Central memory CD8-positive, alpha-beta T cell (primary cell): Measurements from ENCODE around the gene CHCHD6.

Source experiments
- ATAC-seq: fragments of 150-1000 bp; cut with Tn5 transposase; replicated peaks from 2 replicates; pipeline ENCODE4 v1.10.0; 2022; ENCODE audit warnings: mild to moderate bottlenecking, moderate FRiP score, moderate number of reproducible peaks; ENCODE audit not compliant: poor library complexity, severe bottlenecking; ENCODE audit errors: extremely low read depth
- DNase-seq, 2 donors: peaks; one replicate each; pipeline ENCODE4 v3.0.0; 2021; ENCODE audit warnings: low spot score in 2 of 2
- H3K27ac Mint-ChIP-seq: one replicate; pipeline ENCODE4 v1.8.0; 2022; ENCODE audit warnings: low read depth, mild to moderate bottlenecking, moderate library complexity, mixed read lengths
- H3K27me3 Mint-ChIP-seq: one replicate; pipeline ENCODE4 v1.8.0; 2022; ENCODE audit warnings: mixed read lengths
- H3K36me3 Mint-ChIP-seq: one replicate; pipeline ENCODE4 v1.8.0; 2022; ENCODE audit warnings: mild to moderate bottlenecking, moderate library complexity, mixed read lengths; ENCODE audit not compliant: insufficient read depth
- H3K4me1 Mint-ChIP-seq: one replicate; pipeline ENCODE4 v1.8.0; 2022; ENCODE audit warnings: mixed read lengths
- H3K4me3 Mint-ChIP-seq: one replicate; pipeline ENCODE4 v1.8.0; 2022; ENCODE audit warnings: mild to moderate bottlenecking, moderate library complexity, mixed read lengths
- H3K9me3 Mint-ChIP-seq: one replicate; pipeline ENCODE4 v1.8.0; 2022; ENCODE audit warnings: mixed read lengths

CHCHD6 gene

DNA sequence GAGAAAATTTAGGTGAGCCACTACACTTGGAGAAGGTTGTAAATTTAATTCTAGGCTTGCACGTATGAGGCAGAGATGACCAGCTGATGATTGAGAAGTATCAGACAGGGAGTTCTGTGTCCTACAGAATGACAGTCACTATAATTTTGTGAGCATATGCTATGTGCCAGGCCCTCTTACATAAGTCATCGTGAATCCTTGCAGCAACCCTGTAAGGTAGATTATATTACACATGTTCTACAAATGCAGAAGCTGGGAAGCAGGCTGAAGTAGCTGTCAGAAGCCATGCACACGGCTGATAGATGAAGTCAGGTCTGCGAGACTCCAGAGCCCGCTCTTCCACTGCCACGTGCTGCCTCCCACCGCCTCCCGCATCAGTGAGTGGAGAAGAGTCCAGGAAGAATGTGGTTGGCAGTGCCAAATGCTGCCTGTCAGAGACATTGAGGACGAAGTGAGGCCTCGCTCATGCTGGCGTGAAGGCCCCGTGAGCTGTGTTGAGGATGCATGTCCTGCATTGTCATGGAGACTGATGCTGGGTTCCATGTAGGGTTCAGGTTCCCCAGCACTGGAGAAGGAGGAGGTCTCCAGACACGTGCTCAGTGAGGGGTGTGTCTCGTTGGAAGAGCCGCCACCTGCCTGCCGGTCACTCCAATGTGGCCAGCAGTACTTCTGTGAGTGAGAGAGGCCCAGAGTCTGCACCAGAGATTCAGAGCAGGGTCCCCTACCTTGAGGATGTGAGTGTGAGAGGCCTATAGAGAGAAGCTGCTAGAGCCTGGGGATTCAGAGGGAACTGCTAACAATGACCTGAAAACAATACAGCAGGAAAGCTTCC lies 155.6 kb downstream of the CHCHD6 start:
- Mint-ChIP-seq H3K9me3 (no peaks in the 10 kb centered on the region), H3K27me3 (no peaks in the 10 kb centered on the region), H3K4me3 (no peak overlapping the region), H3K27ac (no peak overlapping the region), H3K4me1 (no peaks in the 10 kb centered on the region), H3K36me3 (peaks cover 5% of the 10 kb centered on the region)
- DNase-seq: no peak
- no peak for ATAC-seq

DNA sequence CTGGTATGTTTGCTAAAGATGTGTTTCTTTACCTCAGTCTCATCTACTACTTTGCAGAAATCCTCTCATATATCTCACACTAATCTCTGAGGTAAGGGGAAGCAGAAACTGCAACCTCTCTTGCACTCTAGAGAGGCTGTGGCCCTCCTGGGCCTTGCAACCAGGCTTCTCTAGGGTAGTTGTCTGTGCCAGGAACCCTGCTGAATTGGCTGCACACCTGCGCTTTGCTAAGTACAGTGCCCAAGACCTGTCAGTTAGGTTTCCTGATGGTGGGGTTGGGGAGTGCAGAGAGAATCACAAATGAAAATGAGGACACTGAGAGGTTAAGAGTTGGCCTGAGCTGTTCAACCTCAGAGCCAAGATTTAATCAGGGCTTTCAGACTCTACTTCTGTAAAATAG lies 161.7 kb downstream of the CHCHD6 start:
- Mint-ChIP-seq H3K4me1 (peaks cover 14% of the 10 kb centered on the region), H3K9me3 (peaks cover 8% of the 10 kb centered on the region), H3K27ac (no peak overlapping the region), H3K27me3 (no peaks in the 10 kb centered on the region), H3K4me3 (no peak overlapping the region), H3K36me3 (peaks cover 6% of the 10 kb centered on the region)
- ATAC-seq (no peak), DNase-seq (no peak)

DNA sequence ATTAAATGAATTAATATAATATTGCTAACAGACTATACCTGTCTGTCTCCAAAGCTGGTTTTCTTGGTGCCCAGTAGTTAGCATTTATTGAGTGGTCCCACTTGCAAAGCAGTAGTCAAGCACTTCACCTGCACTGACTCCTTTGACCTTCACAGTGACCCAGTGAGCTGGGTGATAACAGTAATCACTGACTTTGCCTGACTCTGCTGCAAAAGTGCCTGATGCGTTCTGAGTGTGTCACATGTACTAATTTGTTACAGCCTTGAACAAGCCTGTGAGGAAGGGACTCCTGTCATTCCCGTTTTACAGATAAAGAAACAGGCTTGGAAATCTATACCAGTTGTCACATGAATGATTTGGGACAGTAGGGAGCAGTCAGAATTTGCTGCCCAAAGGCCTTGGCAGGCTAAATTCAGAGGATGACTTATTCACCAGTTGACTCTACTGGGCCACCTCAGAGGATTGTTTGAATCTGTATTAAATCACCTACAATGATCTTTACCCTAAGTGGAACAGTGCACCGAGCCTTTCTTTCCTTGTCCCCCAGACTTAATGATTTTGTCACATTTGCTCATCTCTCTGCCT lies 162.2 kb downstream of the CHCHD6 start:
- H3K36me3 Mint-ChIP-seq: peaks cover 6% of the 10 kb centered on the region
- no peak for DNase-seq
- no peak overlapping the region for H3K27ac Mint-ChIP-seq
- H3K27me3 Mint-ChIP-seq: no peaks in the 10 kb centered on the region
- H3K9me3 Mint-ChIP-seq: peaks cover 8% of the 10 kb centered on the region
- H3K4me1 Mint-ChIP-seq: peaks cover 14% of the 10 kb centered on the region
- no peak overlapping the region for H3K4me3 Mint-ChIP-seq
- no peak for ATAC-seq

DNA sequence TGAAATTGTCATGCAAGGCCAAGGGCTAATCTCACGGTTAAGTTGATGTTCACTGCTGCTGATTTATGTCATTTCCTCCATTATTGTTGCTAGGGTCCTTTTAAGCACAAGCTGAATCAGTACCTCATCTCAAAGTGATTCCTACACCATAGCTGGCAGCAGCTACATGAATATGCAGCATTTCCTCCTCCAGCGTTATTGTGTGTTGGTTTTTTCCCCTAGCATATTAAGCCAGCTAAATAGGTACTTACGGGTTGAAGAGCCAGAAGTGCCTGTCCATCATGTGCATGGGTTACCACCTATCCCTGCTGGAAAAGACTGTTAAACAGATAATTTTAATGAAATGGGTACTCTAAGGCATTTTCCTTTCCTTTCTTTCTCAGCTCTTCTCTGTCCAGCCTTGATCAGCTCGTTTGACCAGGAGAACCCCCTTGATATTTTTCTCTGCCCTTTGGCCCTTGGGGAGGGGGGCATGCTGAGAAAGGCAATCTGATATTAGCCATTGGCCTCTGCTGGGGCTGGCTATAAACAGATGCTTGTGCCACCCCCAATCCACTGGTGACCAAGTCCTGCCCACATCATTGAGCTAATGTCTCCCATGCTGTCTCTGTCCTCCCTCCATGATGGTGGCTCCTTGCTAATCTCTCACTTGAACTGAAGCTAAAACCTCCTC lies 163.3 kb downstream of the CHCHD6 start:
- Mint-ChIP-seq H3K4me3 (no peak overlapping the region), H3K4me1 (peaks cover 14% of the 10 kb centered on the region), H3K36me3 (peaks cover 6% of the 10 kb centered on the region), H3K27ac (no peak overlapping the region), H3K9me3 (peaks cover 8% of the 10 kb centered on the region), H3K27me3 (no peaks in the 10 kb centered on the region)
- ATAC-seq (no peak), DNase-seq (no peak)

DNA sequence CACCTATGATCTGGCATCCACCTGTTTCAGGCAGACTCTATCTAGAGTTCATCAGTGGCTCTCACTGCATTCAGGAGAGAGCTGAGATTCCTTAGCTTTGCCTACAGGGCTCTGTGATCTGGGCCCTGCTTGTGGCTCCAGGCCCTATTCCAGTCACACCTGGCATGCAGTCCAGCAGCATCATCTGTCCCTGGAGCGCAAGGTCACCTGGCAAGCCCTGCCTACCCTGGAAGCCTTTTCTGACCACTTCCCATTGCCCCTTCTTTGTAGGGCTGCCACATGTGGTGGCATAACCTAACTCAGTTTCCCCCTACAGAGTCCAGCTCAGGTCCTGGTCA lies 163.8 kb downstream of the CHCHD6 start:
- ATAC-seq (no peak), DNase-seq (no peak)
- Mint-ChIP-seq H3K27ac (no peak overlapping the region), H3K9me3 (peaks cover 8% of the 10 kb centered on the region), H3K36me3 (peaks cover 6% of the 10 kb centered on the region), H3K4me1 (peaks cover 14% of the 10 kb centered on the region), H3K4me3 (no peak overlapping the region), H3K27me3 (no peaks in the 10 kb centered on the region)

DNA sequence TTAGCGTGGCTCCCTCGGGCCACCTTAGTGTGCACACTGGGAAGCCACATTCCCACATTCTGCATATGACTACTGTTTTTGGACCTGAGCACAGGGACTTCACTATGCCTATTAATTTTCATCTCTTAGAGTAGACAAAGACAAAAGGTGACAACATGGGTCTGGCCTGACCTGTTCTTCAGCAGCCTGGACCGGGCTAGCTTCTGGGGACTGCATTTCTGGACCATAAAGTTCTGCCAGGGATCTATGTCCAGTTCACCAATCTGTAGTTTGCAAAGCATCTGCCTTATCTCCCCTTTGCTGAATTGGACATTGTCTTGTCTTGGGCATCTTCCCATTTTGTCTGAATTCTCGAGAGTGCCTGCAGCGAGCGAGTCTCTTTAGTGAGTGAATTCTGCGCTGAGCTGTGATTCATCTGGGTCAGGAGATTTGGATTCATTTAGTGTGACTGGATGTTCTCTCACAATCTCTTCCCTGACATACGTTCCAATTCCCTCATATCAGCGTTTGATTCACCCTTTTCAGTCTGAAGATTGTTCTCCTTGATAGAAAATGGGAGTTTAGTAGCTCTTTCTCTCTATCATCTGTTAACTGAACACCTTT lies 166.7 kb downstream of the CHCHD6 start:
- ATAC-seq (no peak), DNase-seq (no peak)
- Mint-ChIP-seq H3K27ac (no peak overlapping the region), H3K9me3 (peaks cover 1% of the 10 kb centered on the region), H3K4me1 (peaks cover 7% of the 10 kb centered on the region), H3K27me3 (no peaks in the 10 kb centered on the region), H3K4me3 (no peak overlapping the region), H3K36me3 (no peaks in the 10 kb centered on the region)

DNA sequence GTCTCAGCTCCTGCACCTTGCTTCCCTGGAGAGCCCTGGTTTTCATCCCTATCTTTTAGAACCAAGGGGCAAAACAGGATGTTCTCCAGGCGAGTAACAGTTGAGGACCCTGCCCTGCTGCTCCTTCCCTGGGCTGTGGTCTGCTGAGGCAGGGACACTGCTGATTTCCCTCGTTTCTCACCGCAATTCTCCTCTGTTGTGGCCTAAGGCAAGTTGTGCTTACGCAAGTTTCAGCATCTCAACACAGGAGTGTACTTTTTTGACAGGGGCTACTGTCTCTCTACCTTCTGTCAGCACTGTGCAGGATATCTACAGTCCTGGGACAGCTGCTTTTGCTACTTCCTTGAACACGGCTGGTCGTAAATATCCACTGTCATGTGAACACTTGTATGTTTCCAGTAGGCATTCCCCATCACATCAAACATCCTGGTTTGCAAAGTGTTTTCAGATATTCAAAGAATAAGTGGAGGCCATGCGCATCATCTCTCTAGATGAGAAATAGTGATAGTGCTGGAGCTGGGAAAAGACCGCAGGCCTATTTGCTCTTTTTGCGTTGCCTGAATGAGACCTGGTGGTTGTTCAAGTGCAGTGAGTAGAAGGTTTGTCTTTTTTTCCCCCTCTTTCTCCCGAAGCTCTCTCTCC lies 168.8 kb downstream of the CHCHD6 start:
- Mint-ChIP-seq H3K4me3 (no peak overlapping the region), H3K27me3 (no peaks in the 10 kb centered on the region), H3K27ac (no peak overlapping the region), H3K9me3 (no peaks in the 10 kb centered on the region), H3K36me3 (no peaks in the 10 kb centered on the region), H3K4me1 (peaks cover 1% of the 10 kb centered on the region)
- no peak for DNase-seq
- ATAC-seq: no peak

DNA sequence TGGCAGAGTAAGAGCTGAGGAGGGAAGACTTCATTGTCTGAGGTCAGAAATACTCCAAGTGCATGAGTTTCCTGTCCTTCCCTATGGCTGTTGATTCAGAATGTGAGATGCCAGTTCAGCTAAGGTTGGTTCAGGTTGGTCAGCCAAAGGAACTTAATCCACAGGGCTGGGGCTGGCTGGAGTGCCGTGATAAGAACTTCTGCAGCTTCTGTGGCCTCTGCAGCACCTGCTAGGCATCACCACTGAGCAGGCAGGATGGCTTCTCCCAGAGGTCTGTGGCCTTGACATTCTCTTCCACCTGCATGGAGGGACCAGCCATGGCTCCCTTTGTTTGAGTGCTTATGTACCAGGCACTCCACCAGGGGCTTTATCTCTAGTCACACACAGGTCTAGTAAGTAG lies 169.4 kb downstream of the CHCHD6 start:
- Mint-ChIP-seq H3K27ac (no peak overlapping the region), H3K27me3 (no peaks in the 10 kb centered on the region), H3K4me1 (no peaks in the 10 kb centered on the region), H3K36me3 (no peaks in the 10 kb centered on the region), H3K9me3 (no peaks in the 10 kb centered on the region), H3K4me3 (no peak overlapping the region)
- DNase-seq (no peak), ATAC-seq (no peak)

DNA sequence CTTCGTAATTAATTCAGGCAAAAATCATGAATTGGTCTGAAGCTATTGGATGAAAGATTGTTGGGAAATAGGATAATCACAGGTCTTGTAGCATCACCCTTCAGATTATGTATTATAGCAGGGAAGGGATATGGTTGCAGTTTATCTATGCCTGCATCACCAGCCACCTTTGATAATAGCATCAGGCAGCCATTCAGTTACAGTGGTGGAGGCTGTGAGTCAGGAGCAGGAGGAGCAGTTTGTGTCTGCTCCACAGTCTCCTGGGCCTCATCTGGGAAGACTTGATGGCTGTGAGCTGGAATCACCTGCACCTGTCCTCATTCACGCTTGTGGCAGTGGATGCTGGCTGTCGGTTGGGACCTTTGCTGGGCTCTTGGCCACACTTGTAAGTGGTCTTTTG lies 174.6 kb downstream of the CHCHD6 start:
- no peaks in the 10 kb centered on the region for H3K27me3 Mint-ChIP-seq
- H3K4me1 Mint-ChIP-seq: no peaks in the 10 kb centered on the region

DNA sequence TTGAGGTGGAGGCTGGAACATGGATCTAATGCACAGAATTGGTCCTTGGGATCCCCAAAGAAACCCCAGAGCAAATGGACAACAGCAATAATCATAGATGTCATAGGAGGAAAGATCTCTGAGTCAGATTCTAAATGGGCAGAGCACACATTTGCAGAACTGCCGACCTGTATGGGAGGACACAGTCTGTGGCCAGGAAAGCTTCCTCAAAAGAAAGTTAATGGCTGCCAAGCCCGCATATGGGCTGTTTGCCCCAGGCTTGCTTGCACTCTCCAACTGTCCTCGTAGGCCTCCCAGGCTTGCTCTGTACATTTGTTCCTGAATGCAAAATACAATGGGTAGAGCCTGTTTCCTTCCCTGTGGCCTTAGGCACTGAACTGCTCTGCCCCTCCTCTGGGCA lies 176.9 kb downstream of the CHCHD6 start:
- no peaks in the 10 kb centered on the region for H3K9me3 Mint-ChIP-seq
- no peak overlapping the region for H3K4me3 Mint-ChIP-seq
- DNase-seq (no peak), ATAC-seq (no peak)
- no peaks in the 10 kb centered on the region for H3K4me1 Mint-ChIP-seq
- H3K27ac Mint-ChIP-seq: no peak overlapping the region
- H3K27me3 Mint-ChIP-seq: no peaks in the 10 kb centered on the region
- H3K36me3 Mint-ChIP-seq: no peaks in the 10 kb centered on the region

More for the DNA sequence above, 174.6 kb downstream of the CHCHD6 start:
- Mint-ChIP-seq H3K36me3 (no peaks in the 10 kb centered on the region), H3K27ac (no peak overlapping the region), H3K4me3 (no peak overlapping the region), H3K9me3 (no peaks in the 10 kb centered on the region)
- no peak for ATAC-seq
- DNase-seq: no peak

DNA sequence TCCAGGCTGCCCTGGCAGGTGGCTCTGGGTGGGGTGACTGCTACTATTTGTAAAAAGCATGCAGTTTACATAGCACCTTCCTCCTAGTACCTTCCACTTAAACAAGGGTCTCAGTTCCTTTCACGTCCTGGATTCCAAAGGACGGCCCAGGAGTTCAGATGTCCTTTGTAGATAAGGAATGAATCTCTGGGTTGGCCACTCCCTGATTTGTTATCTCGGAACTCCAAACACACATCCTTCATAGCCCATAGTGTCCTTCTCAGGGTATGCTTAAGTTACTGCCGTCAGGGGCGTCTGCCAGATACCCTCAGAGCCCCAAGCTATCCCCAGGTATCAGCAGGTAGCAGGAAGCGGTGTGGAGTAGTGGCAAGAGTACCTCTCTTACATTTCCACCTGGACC lies 177.8 kb downstream of the CHCHD6 start:
- ATAC-seq (no peak), DNase-seq (no peak)
- Mint-ChIP-seq H3K4me3 (no peak overlapping the region), H3K4me1 (peaks cover 4% of the 10 kb centered on the region), H3K27me3 (no peaks in the 10 kb centered on the region), H3K27ac (no peak overlapping the region), H3K9me3 (no peaks in the 10 kb centered on the region), H3K36me3 (no peaks in the 10 kb centered on the region)

DNA sequence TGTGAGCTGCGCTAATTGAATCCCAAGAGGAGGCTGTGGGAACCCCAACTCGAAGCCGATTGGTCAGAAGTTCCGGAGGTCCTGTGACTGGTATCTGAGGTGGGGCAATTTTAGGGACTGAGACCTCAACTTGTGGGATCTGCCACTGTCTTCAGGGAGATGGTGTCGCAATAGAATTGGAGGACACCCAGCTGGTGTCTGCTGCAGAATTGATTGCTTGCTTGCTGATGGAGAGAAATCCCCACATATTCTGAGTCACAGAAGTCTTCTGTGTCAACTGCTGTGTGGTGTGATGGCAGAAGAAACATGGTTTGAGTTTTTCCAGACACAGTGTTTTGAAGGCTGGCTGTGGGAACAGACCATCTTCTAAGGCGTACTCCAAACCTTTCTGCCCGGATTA lies 179.2 kb downstream of the CHCHD6 start:
- Mint-ChIP-seq H3K36me3 (no peaks in the 10 kb centered on the region), H3K4me3 (no peak overlapping the region), H3K4me1 (peaks cover 6% of the 10 kb centered on the region), H3K9me3 (no peaks in the 10 kb centered on the region), H3K27me3 (no peaks in the 10 kb centered on the region), H3K27ac (no peak overlapping the region)
- DNase-seq (no peak), ATAC-seq (no peak)
